ENCODE measurements around the gene RAI1. TPM values are rescaled to one million over a fixed set of nuclear protein-coding genes. Genes with fewer than 3 reads are reported as not detected.

The RAI1 gene
- polyA plus RNA-seq, 2 of the 4 experiments (the other 2 are of a cell fraction) = 3.5 to 23.8 TPM

DNA sequence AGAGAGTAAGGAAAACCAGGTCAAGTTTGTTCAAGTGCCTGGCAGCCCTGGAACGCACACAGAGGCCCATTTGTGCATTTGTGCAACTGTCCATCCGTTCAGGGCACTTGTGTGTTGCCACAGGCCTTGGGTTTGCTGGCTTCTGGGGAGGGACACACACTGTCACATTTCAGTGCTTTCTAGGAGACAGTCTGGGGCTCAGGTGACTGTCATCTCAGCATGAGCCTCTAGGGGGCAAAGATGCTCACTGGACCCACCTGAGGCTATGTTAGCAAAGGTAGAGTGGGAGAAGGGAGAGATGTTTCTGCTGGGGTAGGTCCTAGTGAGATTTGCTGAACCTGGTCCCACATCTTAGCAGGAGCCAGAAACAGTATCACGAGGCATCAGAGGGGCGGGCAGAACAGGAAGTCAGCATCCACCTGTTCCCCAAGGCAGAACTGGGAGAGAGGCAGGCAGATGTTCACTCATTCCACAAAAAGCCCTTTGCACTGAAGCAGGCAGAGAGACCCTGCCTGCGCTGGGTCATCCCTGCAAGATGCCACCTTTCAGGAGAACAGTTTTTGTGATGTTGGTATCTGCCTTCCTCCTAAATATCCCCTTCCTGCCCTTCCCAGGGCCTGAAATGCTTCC is 48.5 kb downstream of the RAI1 start:
- TF ChIP-seq, protein P1, sequence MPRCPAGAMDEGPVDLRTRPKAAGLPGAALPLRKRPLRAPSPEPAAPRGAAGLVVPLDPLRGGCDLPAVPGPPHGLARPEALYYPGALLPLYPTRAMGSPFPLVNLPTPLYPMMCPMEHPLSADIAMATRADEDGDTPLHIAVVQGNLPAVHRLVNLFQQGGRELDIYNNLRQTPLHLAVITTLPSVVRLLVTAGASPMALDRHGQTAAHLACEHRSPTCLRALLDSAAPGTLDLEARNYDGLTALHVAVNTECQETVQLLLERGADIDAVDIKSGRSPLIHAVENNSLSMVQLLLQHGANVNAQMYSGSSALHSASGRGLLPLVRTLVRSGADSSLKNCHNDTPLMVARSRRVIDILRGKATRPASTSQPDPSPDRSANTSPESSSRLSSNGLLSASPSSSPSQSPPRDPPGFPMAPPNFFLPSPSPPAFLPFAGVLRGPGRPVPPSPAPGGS (IDR thresholded peaks at IDR 0.05) = no peak
- TF ChIP-seq CTCF (IDR thresholded peaks at IDR 0.05) = peak; percentile 56
- TF ChIP-seq SMC3 (IDR thresholded peaks at IDR 0.05) = peak; percentile 48
- TF ChIP-seq RAD21 (conservative IDR thresholded peaks at IDR 0.05 in 1 of 2, IDR thresholded peaks at IDR 0.05 in 1 of 2) = peak; percentile 55 to 67
- TF ChIP-seq ZFP36 (IDR thresholded peaks at IDR 0.05; ENCODE audit: borderline replicate concordance, partially characterized antibody) = no peak
- ATAC-seq (peak; percentile 63 to 78), FAIRE-seq (peak; percentile 76), DNase-seq (ENCODE audit: low read depth in 1 of 2, low spot score in 1 of 2) (peak; percentile 48 to 79)
- Histone ChIP-seq H3K4me1 (peaks cover 82% of the 10 kb centered on the region), H3K27ac (peak overlapping the region; percentile 30 to 79; a peak in 4 of 6 replicates), H3K9me3 (no peaks in the 10 kb centered on the region), H3K4me2 (peak overlapping the region; percentile 61; the same call in 2 of the 3 replicates), H3K4me3 (no peak overlapping the region)
- ChIA-PET CTCF (interaction anchor here (0.7 to 3.6 kb wide), 22 partner anchors 10 to 190 kb away, joined by 3 to 32 read pairs (median 4); no protein-coding TSS in a partner anchor), POLR2A (no interaction called here)
- WGBS (ENCODE audit: missing lambda C conversion rate) = 54% methylated on average over 5 of the region's 5 CpGs

DNA sequence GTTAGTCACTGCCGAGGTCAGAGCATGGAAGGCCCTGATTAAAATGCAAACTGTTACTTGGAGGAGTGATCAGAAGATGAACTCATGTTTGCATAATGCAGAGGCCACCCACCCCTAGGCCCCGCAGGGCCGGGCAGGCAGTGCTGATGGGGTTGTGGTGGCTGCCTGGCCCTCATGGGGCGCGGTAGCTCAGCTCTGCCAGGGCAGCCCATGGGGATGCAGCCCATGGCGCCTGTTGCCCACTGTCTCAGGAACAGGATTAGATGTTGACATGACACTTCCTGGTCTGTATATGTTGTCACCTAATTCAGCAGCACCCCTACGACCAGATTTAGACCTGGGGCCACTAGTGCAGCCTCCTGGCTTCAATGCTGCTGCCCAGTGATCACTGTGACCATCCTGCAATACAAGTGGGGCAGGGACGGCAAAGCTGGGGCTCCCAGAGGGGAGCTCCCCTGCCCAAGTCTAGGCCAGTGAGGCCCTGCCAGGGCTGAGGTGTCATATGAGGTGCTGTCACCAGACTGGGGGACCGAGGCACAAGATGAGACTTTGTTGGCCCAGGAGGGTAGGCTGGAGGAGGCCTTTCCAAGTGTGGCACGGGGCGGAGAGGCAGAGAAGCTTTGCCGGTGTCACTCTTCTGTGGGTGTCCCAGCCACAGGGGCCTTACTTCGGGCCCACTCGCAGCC is 49.1 kb downstream of the RAI1 start:
- Histone ChIP-seq H3K9me3 (no peaks in the 10 kb centered on the region), H3K4me1 (peaks cover 76% of the 10 kb centered on the region), H3K4me2 (no peak overlapping the region), H3K4me3 (no peak overlapping the region), H3K27ac (peak overlapping the region in 1 of 2 experiments; percentile 79; a peak in 3 of 6 replicates)
- POLR2A ChIA-PET = no interaction called here
- no peak for ATAC-seq
- no peak for FAIRE-seq
- no peak for DNase-seq (ENCODE audit: low read depth in 1 of 2, low spot score in 1 of 2)
- CTCF ChIA-PET = interaction anchor here (0.8 to 3.6 kb wide), 7 partner anchors 9 to 130 kb away, joined by 3 to 32 read pairs (median 3); no protein-coding TSS in a partner anchor
- 86% methylated on average over 14 of the region's 14 CpGs for WGBS (ENCODE audit: missing lambda C conversion rate)
- TF ChIP-seq, protein P1 (IDR thresholded peaks at IDR 0.05) = no peak
- no peak for TF ChIP-seq ELK1 (IDR thresholded peaks at IDR 0.05; ENCODE audit: low read depth, low read length)
- no peak for TF ChIP-seq MYC (IDR thresholded peaks at IDR 0.05; ENCODE audit: borderline replicate concordance, low read length)
- TF ChIP-seq RNF2 (IDR thresholded peaks at IDR 0.05; ENCODE audit: borderline replicate concordance, low read depth) = no peak
- TF ChIP-seq CBX2 (IDR thresholded peaks at IDR 0.05; ENCODE audit: borderline replicate concordance, low read depth) = no peak
- no peak for TF ChIP-seq POLR2AphosphoS2 (conservative IDR thresholded peaks at IDR 0.05; ENCODE audit: low read length)
- TF ChIP-seq POLR2A (IDR thresholded peaks at IDR 0.05; ENCODE audit: low read length) = no peak
- no peak for TF ChIP-seq FOXS1 (CRISPR knock-in tag; IDR thresholded peaks at IDR 0.05)
- no peak for TF ChIP-seq RAD21 (conservative IDR thresholded peaks at IDR 0.05 in 1 of 2, IDR thresholded peaks at IDR 0.05 in 1 of 2)
- no peak for TF ChIP-seq EHF (CRISPR knock-in tag; IDR thresholded peaks at IDR 0.05)
- no peak for TF ChIP-seq CHD2 (IDR thresholded peaks at IDR 0.05; ENCODE audit: low read length, partially characterized antibody)
- TF ChIP-seq RARB (CRISPR knock-in tag; IDR thresholded peaks at IDR 0.05) = no peak
- no peak for TF ChIP-seq KDM1A (IDR thresholded peaks at IDR 0.05; ENCODE audit: low read depth)
- no peak for TF ChIP-seq HMGXB4 (CRISPR knock-in tag; IDR thresholded peaks at IDR 0.05; ENCODE audit: borderline replicate concordance)
- TF ChIP-seq ESRRA (IDR thresholded peaks at IDR 0.05; ENCODE audit: borderline replicate concordance, low read length) = no peak

Data from A549 (cell line).